Measurements from ENCODE around the gene PHTF2. TPM values are rescaled to one million over a fixed set of nuclear protein-coding genes. Genes with fewer than 3 reads are reported as not detected.

The PHTF2 gene
- total and polyA plus RNA-seq, 12 donors: 4.3 to 24.3 (median 9.9) TPM

DNA sequence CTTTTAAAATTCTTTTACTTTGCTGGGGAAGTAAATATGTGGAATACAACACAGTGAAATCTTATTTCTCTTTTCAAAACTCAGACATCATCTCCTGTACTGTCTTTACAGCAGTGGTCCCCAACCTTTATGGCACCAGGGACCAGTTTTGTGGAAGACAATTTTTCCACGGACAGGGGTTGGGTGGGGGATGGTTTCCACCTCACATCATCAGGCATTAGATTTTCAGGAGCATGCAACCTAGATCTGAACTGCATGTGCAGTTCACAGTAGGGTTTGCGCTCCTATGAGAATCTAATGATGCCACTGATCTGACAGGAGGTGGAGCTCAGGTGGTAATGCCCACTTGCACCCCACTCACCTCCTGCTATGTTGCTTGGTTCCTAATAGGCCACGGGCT is 12.6 kb upstream of the PHTF2 start:
- H3K9me3 ChIP-seq (replicated peaks in 1 of 3): peaks cover 0 to 9% (median 0%) of the 10 kb centered on the region in 3 donors
- no peak overlapping the region for H3K4me3 ChIP-seq
- intact Hi-C loops (cut with DNase I): no loop called here
- DNase-seq: no peak
- no peaks in the 10 kb centered on the region for H3K27me3 ChIP-seq
- H3K36me3 ChIP-seq (replicated peaks in 1 of 2): no peaks in the 10 kb centered on the region
- no peak overlapping the region for H3K27ac ChIP-seq
- WGBS, 4 donors: 96 to 100% (median 99%) methylated on average over 2 to 3 of the region's 3 CpGs
- no peak for TF ChIP-seq POLR2A (IDR thresholded peaks at IDR 0.05)
- TF ChIP-seq, protein P1, sequence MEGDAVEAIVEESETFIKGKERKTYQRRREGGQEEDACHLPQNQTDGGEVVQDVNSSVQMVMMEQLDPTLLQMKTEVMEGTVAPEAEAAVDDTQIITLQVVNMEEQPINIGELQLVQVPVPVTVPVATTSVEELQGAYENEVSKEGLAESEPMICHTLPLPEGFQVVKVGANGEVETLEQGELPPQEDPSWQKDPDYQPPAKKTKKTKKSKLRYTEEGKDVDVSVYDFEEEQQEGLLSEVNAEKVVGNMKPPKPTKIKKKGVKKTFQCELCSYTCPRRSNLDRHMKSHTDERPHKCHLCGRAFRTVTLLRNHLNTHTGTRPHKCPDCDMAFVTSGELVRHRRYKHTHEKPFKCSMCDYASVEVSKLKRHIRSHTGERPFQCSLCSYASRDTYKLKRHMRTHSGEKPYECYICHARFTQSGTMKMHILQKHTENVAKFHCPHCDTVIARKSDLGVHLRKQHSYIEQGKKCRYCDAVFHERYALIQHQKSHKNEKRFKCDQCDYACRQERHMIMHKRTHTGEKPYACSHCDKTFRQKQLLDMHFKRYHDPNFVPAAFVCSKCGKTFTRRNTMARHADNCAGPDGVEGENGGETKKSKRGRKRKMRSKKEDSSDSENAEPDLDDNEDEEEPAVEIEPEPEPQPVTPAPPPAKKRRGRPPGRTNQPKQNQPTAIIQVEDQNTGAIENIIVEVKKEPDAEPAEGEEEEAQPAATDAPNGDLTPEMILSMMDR (IDR thresholded peaks at IDR 0.05): no peak
- no peaks in the 10 kb centered on the region for H3K4me1 ChIP-seq (replicated peaks in 1 of 2)

DNA sequence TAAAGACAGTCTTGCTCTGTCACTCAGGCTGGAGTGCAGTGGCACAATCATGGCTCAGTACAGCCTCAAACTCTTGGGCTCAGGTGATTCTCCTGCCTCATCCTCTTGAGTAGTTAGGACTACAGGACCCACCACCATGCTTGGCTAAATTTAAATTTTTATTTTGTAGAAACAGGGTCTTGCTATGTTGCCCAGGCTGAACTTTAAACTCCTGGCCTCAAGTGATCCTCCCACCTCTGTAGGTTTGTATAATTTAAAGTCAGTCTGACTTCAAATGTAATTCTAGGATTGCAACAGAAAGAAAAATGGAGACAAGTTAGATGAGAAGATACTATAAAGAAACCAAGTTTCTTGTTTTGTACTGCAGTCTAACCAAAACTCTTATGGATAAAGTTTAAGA is 11.8 kb upstream of the PHTF2 start:
- H3K27me3 ChIP-seq: no peaks in the 10 kb centered on the region
- peaks cover 0 to 9% (median 0%) of the 10 kb centered on the region in 3 donors for H3K9me3 ChIP-seq (replicated peaks in 1 of 3)
- no peak overlapping the region for H3K27ac ChIP-seq
- DNase-seq: no peak
- TF ChIP-seq, protein P1 (IDR thresholded peaks at IDR 0.05): no peak
- TF ChIP-seq POLR2A (IDR thresholded peaks at IDR 0.05): no peak
- intact Hi-C loops (cut with DNase I): no loop called here
- H3K36me3 ChIP-seq (replicated peaks in 1 of 2): no peaks in the 10 kb centered on the region
- no peaks in the 10 kb centered on the region for H3K4me1 ChIP-seq (replicated peaks in 1 of 2)
- no peak overlapping the region for H3K4me3 ChIP-seq

DNA sequence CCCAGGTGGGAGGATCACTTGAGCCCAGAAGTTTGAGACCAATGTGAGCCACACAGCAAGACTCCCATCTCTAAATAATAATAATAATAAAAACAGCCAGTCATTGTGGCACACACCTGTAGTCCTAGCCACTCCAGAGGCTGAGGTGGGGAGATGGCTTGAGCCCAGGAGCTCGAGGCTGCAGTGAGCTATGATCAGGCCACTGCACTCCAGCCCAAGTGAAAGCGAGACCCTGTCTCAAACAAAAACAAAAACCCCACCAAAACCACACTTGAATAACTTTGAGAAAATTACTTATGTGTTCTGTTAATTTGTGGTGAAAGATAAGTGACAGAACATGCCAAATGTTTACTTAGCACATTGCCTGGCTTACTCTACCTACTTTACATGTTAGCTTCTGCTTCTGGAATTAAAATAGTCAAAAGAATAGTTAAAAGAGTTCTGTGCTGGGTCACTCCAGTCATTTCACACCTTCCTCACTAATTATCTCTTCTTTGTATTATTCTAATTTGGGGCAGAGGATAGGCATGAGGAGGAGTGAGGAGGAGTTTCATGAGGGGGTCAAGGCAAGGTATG is 10.2 kb upstream of the PHTF2 start:
- Histone ChIP-seq H3K9me3 (replicated peaks in 1 of 3) (peaks cover 0 to 9% (median 0%) of the 10 kb centered on the region in 3 donors), H3K36me3 (replicated peaks in 1 of 2) (no peaks in the 10 kb centered on the region), H3K27ac (no peak overlapping the region), H3K27me3 (no peaks in the 10 kb centered on the region), H3K4me3 (no peak overlapping the region), H3K4me1 (replicated peaks in 1 of 2) (peaks cover 0 to 4% of the 10 kb centered on the region in 2 donors)
- TF ChIP-seq POLR2A (IDR thresholded peaks at IDR 0.05): no peak
- TF ChIP-seq, protein P1 (IDR thresholded peaks at IDR 0.05): no peak
- no peak for DNase-seq
- intact Hi-C loops (cut with DNase I): no loop called here
- 89 to 97% (median 93%) methylated on average over 2 of the region's 2 CpGs for WGBS, 4 donors

DNA sequence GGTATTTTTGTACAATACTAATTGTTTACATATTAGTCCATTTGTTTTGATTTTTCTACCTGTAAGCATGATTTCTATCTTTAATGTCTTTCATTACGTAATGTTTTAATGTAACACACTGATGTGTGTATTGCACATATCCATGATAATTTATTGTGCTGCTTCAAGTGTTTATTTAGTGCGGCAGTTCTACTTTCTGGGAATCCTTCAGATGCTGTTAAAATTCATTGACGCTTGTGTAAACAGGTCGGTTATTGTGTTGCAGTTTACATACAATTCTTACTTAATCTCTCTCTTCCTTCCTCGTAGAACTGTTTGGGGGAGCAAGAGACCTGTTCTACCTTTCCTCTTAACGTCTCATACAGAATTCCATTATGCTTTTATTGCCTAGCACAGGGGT is 7.2 kb upstream of the PHTF2 start:
- Histone ChIP-seq H3K4me3 (no peak overlapping the region), H3K27me3 (no peaks in the 10 kb centered on the region), H3K4me1 (replicated peaks in 1 of 2) (peaks cover 1 to 7% of the 10 kb centered on the region in 2 donors), H3K9me3 (replicated peaks in 1 of 3) (no peaks in the 10 kb centered on the region), H3K27ac (no peak overlapping the region), H3K36me3 (replicated peaks in 1 of 2) (no peaks in the 10 kb centered on the region)
- no peak for DNase-seq
- TF ChIP-seq, protein P1 (IDR thresholded peaks at IDR 0.05): no peak
- TF ChIP-seq POLR2A (IDR thresholded peaks at IDR 0.05): no peak
- 86 to 89% (median 87%) methylated on average over 6 of the region's 6 CpGs for WGBS, 4 donors
- intact Hi-C loops (cut with DNase I): no loop called here
